HEK293 (cell line): Measurements from ENCODE around the gene PSORS1C2.

Source experiments
- CTCF ChIA-PET: fragments of 350-600 bp; formaldehyde crosslinking; extraction: SDS; loops from one replicate; lab custom pipeline; 2021; ENCODE audit warnings: antibody characterized with exemption; lab: Yijun Ruan, JAX
- POLR2A ChIA-PET: fragments of 300-600 bp; formaldehyde crosslinking; extraction: SDS; loops from one replicate; lab custom pipeline; 2020; ENCODE audit warnings: antibody characterized with exemption, inconsistent platforms; lab: Yijun Ruan, JAX
- H3K27ac ChIP-seq: fragments of 200-500 bp; sonication (Bioruptor generic); 2 replicates; pipeline ENCODE4 v1.5.1; 2014; ENCODE audit warnings: low read depth, low read length, control low read depth, inconsistent platforms; ENCODE audit errors: extremely low read depth
- H3K36me3 ChIP-seq, 2 experiments: fragments of 200-500 bp in 1 of 2; sonication (Bioruptor generic) in 1 of 2; 1 replicate in 1 of 2; 2 replicates in 1 of 2; pipeline ENCODE4 v1.5.1; 2014 to 2017; ENCODE audit warnings: inconsistent platforms in 2 of 2, low read length in 2 of 2; ENCODE audit not compliant: control insufficient read depth in 2 of 2, insufficient read depth in 1 of 2
- H3K4me1 ChIP-seq: fragments of 200-500 bp; sonication (Bioruptor generic); 2 replicates; pipeline ENCODE4 v1.5.1; 2014; ENCODE audit warnings: mild to moderate bottlenecking, low read length, inconsistent platforms; ENCODE audit not compliant: control insufficient read depth, insufficient read depth
- H3K4me3 ChIP-seq: 2 replicates; pipeline ENCODE4 v1.5.1; 2011; ENCODE audit warnings: low read depth, mild to moderate bottlenecking, control low read depth, low read length, moderate library complexity
- H3K9me3 ChIP-seq: fragments of 200-500 bp; sonication (Bioruptor generic); 2 replicates; pipeline ENCODE4 v1.5.1; 2014; ENCODE audit warnings: low read depth, low read length, inconsistent platforms; ENCODE audit not compliant: control insufficient read depth, insufficient read depth
- AEBP2 ChIP-seq: fragments of 450-650 bp; formaldehyde crosslinking; IDR thresholded peaks from 2 replicates; pipeline ENCODE4 v1.5.1; 2016; ENCODE audit warnings: missing biosample characterization, missing genetic modification characterization, borderline replicate concordance
- BCL11A ChIP-seq: fragments of 450-650 bp; formaldehyde crosslinking; IDR thresholded peaks from 2 replicates; pipeline ENCODE4 v1.5.1; 2016; ENCODE audit warnings: low read depth, missing biosample characterization, missing genetic modification characterization
- KLF10 ChIP-seq: fragments of 450-650 bp; IDR thresholded peaks from 2 replicates; pipeline ENCODE4 v1.5.1; 2018; ENCODE audit warnings: missing biosample characterization, mild to moderate bottlenecking, missing genetic modification characterization
- KLF17 ChIP-seq: fragments of 450-650 bp; formaldehyde crosslinking; IDR thresholded peaks from 2 replicates; pipeline ENCODE4 v1.5.1; 2016; ENCODE audit warnings: missing biosample characterization, missing genetic modification characterization
- KLF8 ChIP-seq: fragments of 450-650 bp; formaldehyde crosslinking; IDR thresholded peaks from 2 replicates; pipeline ENCODE4 v1.5.1; 2016; ENCODE audit warnings: missing biosample characterization, missing genetic modification characterization
- SP2 ChIP-seq: fragments of 450-650 bp; formaldehyde crosslinking; IDR thresholded peaks from 2 replicates; pipeline ENCODE4 v1.5.1; 2016; ENCODE audit warnings: missing biosample characterization, missing genetic modification characterization
- ZBTB49 ChIP-seq: fragments of 450-650 bp; formaldehyde crosslinking; IDR thresholded peaks from 2 replicates; pipeline ENCODE4 v1.5.1; 2016; ENCODE audit warnings: missing biosample characterization, missing genetic modification characterization, low read depth
- ZFHX2 ChIP-seq: fragments of 450-650 bp; formaldehyde crosslinking; conservative IDR thresholded peaks from 2 replicates; pipeline ENCODE4 v1.5.1; 2016; ENCODE audit warnings: missing biosample characterization, missing genetic modification characterization
- ZNF138 ChIP-seq: fragments of 450-650 bp; formaldehyde crosslinking; IDR thresholded peaks from 2 replicates; pipeline ENCODE4 v1.5.1; 2016; ENCODE audit warnings: missing biosample characterization, missing genetic modification characterization, borderline replicate concordance
- ZNF169 ChIP-seq: fragments of 450-650 bp; formaldehyde crosslinking; IDR thresholded peaks from 2 replicates; pipeline ENCODE4 v1.5.1; 2016; ENCODE audit warnings: missing biosample characterization, missing genetic modification characterization
- ZNF211 ChIP-seq: fragments of 450-650 bp; formaldehyde crosslinking; IDR thresholded peaks from 2 replicates; pipeline ENCODE4 v1.5.1; 2016; ENCODE audit warnings: low read depth, missing biosample characterization, missing genetic modification characterization
- ZNF23 ChIP-seq: fragments of 450-650 bp; formaldehyde crosslinking; IDR thresholded peaks from 2 replicates; pipeline ENCODE4 v1.5.1; 2016; ENCODE audit warnings: missing biosample characterization, missing genetic modification characterization, borderline replicate concordance
- ZNF239 ChIP-seq: fragments of 450-650 bp; formaldehyde crosslinking; IDR thresholded peaks from 2 replicates; pipeline ENCODE4 v1.5.1; 2016; ENCODE audit warnings: missing biosample characterization, missing genetic modification characterization
- ZNF362 ChIP-seq: fragments of 450-650 bp; formaldehyde crosslinking; IDR thresholded peaks from 2 replicates; pipeline ENCODE4 v1.5.1; 2016; ENCODE audit warnings: missing biosample characterization, missing genetic modification characterization
- ZNF416 ChIP-seq: fragments of 450-650 bp; formaldehyde crosslinking; IDR thresholded peaks from 2 replicates; pipeline ENCODE4 v1.5.1; 2016; ENCODE audit warnings: missing biosample characterization, missing genetic modification characterization
- ZNF433 ChIP-seq: fragments of 450-650 bp; formaldehyde crosslinking; IDR thresholded peaks from 2 replicates; pipeline ENCODE4 v1.5.1; 2016; ENCODE audit warnings: missing biosample characterization, missing genetic modification characterization, low read depth
- ZNF521 ChIP-seq: fragments of 450-650 bp; formaldehyde crosslinking; IDR thresholded peaks from 2 replicates; pipeline ENCODE4 v1.5.1; 2017; ENCODE audit warnings: missing biosample characterization, mild to moderate bottlenecking, missing genetic modification characterization
- ZNF548 ChIP-seq: fragments of 450-650 bp; formaldehyde crosslinking; IDR thresholded peaks from 2 replicates; pipeline ENCODE4 v1.5.1; 2016; ENCODE audit warnings: missing biosample characterization, missing genetic modification characterization
- ZNF558 ChIP-seq: fragments of 450-650 bp; formaldehyde crosslinking; IDR thresholded peaks from 2 replicates; pipeline ENCODE4 v1.5.1; 2016; ENCODE audit warnings: missing biosample characterization, missing genetic modification characterization
- ZNF600 ChIP-seq: fragments of 450-650 bp; formaldehyde crosslinking; IDR thresholded peaks from 2 replicates; pipeline ENCODE4 v1.5.1; 2016; ENCODE audit warnings: missing biosample characterization, missing genetic modification characterization
- ZNF626 ChIP-seq: fragments of 450-650 bp; sonication (Bioruptor Pico); formaldehyde crosslinking; IDR thresholded peaks from 2 replicates; pipeline ENCODE4 v1.5.1; 2018; ENCODE audit warnings: missing biosample characterization, missing genetic modification characterization, inconsistent platforms
- ZNF664 ChIP-seq: fragments of 450-650 bp; formaldehyde crosslinking; IDR thresholded peaks from 2 replicates; pipeline ENCODE4 v1.5.1; 2016; ENCODE audit warnings: missing biosample characterization, missing genetic modification characterization
- ZNF692 ChIP-seq: fragments of 450-650 bp; formaldehyde crosslinking; IDR thresholded peaks from 2 replicates; pipeline ENCODE4 v1.5.1; 2016; ENCODE audit warnings: missing biosample characterization, missing genetic modification characterization
- ZNF768 ChIP-seq: fragments of 450-650 bp; formaldehyde crosslinking; IDR thresholded peaks from 2 replicates; pipeline ENCODE4 v1.5.1; 2018; ENCODE audit warnings: missing biosample characterization, mild to moderate bottlenecking, missing genetic modification characterization
- ZNF792 ChIP-seq: fragments of 450-650 bp; formaldehyde crosslinking; IDR thresholded peaks from 2 replicates; pipeline ENCODE4 v1.5.1; 2016; ENCODE audit warnings: missing biosample characterization, missing genetic modification characterization
- ZNF843 ChIP-seq: fragments of 450-650 bp; formaldehyde crosslinking; IDR thresholded peaks from 2 replicates; pipeline ENCODE4 v1.5.1; 2016; ENCODE audit warnings: missing biosample characterization, missing genetic modification characterization

The PSORS1C2 gene

GRCh38 chr6:31143148-31143547 is 4.3 kb upstream of the PSORS1C2 start:
- CTCF ChIA-PET = interaction anchor here (7.7 kb wide), 1 partner anchor 16 kb away, joined by 49 read pairs; no protein-coding TSS in a partner anchor
- peaks cover 11 to 50% of the 10 kb centered on the region in 2 experiments; a peak in 2 of 3 replicates for H3K36me3 ChIP-seq
- no peak overlapping the region for H3K4me3 ChIP-seq
- H3K27ac ChIP-seq = no peak overlapping the region
- TF ChIP-seq ZNF600 (tag by site-specific recombination) (no peak), ZNF664 (tag by site-specific recombination) (no peak), ZNF792 (tag by site-specific recombination) (no peak), ZNF558 (tag by site-specific recombination) (no peak), ZNF626 (tag by site-specific recombination) (no peak), KLF10 (tag by site-specific recombination) (no peak), ZNF548 (tag by site-specific recombination) (no peak), ZBTB49 (tag by site-specific recombination) (no peak), ZNF433 (tag by site-specific recombination) (no peak), ZNF768 (tag by site-specific recombination) (no peak), ZNF521 (no peak)
- TF ChIP-seq, all 188 proteins: peak for 0
- H3K4me1 ChIP-seq = no peaks in the 10 kb centered on the region
- H3K9me3 ChIP-seq = no peaks in the 10 kb centered on the region
- POLR2A ChIA-PET = no interaction called here

GRCh38 chr6:31142361-31142761 is 3.5 kb upstream of the PSORS1C2 start:
- ChIA-PET POLR2A (interaction anchor here (0.9 kb wide), 1 partner anchor 12 kb away, joined by 6 read pairs; no protein-coding TSS in a partner anchor), CTCF (interaction anchor here (0.9 to 7.7 kb wide), 3 partner anchors 15 to 54 kb away, joined by 3 to 49 read pairs (median 7); partner anchors contain the start of gene TCF19)
- H3K27ac ChIP-seq = no peak overlapping the region
- peaks cover 11 to 47% of the 10 kb centered on the region in 2 experiments; a peak in 2 of 3 replicates for H3K36me3 ChIP-seq
- no peaks in the 10 kb centered on the region for H3K4me1 ChIP-seq
- no peak overlapping the region for H3K4me3 ChIP-seq
- no peak for TF ChIP-seq ZNF558 (tag by site-specific recombination)
- TF ChIP-seq KLF8 = no peak
- no peak for TF ChIP-seq ZNF169 (tag by site-specific recombination)
- TF ChIP-seq BCL11A (tag by site-specific recombination) = no peak
- no peak for TF ChIP-seq SP2
- no peak for TF ChIP-seq ZNF239
- no peak for TF ChIP-seq ZNF138 (tag by site-specific recombination)
- no peak for TF ChIP-seq ZNF433 (tag by site-specific recombination)
- no peak for TF ChIP-seq ZFHX2 (tag by site-specific recombination)
- no peak for TF ChIP-seq ZNF23 (tag by site-specific recombination)
- no peak for TF ChIP-seq ZNF362 (tag by site-specific recombination)
- no peak for TF ChIP-seq AEBP2 (tag by site-specific recombination)
- TF ChIP-seq ZNF692 = no peak
- TF ChIP-seq KLF17 (tag by site-specific recombination) = no peak
- TF ChIP-seq ZNF843 (tag by site-specific recombination) = no peak
- no peak for TF ChIP-seq ZNF416
- TF ChIP-seq ZNF211 (tag by site-specific recombination) = no peak
- no peaks in the 10 kb centered on the region for H3K9me3 ChIP-seq
